IPS-NIHi11 (cell line): Measurements from ENCODE around the gene DGLUCY.
"Not testable (repeated sequence)": the region's sequence is repeated elsewhere in the genome, so short reads cannot be mapped to it uniquely, and the experiment has no call there.

Experiments
- DNase-seq: peaks from one replicate; pipeline ENCODE4 v3.0.0; 2012; ENCODE audit warnings: mixed read lengths, low spot score

DGLUCY gene

DNA sequence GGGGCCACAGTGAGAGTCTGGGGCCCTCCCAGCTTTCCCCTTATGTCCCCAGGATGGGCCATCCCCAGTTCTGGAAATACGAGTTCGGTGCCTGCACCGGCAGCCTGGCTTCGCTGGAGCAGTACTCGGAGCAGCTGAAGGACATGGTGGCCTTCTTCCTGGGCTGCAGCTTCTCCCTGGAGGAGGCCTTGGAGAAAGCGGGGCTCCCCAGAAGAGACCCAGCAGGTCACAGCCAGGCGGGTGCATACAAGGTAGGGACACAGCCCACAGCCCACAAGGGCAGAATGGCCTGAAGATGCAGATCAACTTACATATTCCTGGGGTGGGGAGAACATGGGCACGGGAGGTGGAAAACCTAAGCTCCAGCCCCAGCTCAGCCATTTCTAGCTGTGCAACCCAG, 56.1 kb downstream of the DGLUCY start:
- DNase-seq, result no peak

DNA sequence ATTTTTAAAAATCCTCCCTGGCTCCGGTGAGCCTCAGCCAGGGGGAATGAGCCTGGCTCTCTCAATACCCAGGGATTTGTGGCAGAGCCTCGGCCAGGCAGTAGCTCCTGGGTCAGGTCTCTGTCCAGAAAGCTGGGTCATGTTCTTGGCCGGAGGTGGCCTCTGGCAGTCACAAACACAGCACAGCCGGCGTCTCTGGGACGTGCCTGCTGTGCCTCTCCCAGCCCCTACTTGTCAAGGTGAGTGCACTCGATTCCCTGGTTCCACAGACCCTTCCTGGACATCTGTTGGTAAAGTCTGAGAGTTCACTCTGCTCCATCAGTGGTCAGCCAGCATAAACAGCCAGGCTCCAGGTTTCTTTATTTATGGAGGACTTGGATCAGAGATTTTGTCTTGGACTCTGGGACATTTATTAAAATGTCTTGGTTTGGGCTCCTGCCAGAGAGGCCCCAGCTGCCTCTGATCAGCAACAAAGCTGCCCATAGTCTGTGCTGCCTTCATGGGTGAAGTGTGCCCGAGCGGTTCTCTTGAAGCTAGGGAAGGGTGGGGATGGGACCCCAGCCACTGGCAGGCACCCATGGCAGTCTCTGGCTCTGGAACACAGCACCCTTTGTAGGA, 56.7 kb downstream of the DGLUCY start:
- DNase-seq, result no peak

DNA sequence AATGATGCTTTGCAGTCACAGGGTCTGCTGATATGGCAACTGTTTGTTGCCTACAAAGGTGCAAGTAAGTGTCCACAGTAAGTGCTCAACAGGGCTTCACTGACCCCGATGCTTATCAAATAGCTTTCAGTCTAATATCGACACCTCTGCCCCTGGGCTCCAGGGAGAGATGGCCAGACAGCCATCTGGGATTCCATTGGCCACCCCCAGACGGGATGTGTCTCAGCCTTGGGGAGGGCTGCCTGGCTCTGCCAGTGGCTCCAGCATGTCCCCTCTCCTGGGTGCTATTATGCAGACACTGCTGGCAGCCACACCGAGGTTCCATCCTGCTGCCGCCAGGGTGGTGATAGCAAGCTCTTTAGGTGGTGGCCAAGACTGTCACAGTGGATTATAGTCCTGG, 57.4 kb downstream of the DGLUCY start:
- no peak for DNase-seq

DNA sequence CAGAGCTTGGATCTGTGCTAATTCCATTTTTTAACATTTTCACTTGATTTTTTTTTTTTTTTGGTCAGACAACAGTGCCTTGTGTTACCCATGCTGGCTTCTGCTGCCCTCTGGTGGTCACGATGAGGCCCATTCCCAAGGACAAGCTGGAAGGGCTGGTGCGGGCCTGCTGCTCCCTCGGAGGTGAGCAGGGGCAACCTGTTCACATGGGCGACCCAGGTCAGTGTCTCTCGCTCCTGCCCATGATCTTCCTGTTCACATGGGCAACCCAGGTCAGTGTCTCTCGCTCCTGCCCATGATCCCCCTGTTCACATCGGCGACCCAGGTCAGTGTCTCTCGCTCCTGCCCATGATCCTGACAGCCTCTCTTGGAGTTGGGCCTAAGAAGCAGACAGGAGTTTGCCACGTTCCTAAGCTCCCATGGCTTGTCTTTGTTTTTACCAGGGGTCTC, 59.4 kb downstream of the DGLUCY start:
- DNase-seq, result peak; percentile 87

DNA sequence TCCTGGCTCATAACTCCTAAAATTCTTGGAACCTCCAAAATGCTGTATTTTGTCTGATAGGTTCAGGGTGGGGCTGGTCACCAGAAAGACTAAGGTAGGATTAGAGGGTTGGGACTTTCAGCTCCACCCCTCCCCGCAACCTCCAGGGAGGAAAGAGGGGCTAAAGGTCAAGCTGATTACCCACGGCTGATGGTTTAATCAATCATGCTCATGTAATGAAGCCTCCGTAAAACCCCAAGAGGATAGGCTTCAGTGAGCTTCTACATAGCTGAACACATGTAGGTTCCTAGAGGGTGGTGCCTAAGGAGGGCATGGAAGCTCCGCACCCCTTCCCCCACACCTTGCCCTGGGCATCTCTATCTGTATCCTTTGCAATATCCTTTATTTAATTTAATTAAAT, 60.0 kb downstream of the DGLUCY start:
- DNase-seq, result no peak

DNA sequence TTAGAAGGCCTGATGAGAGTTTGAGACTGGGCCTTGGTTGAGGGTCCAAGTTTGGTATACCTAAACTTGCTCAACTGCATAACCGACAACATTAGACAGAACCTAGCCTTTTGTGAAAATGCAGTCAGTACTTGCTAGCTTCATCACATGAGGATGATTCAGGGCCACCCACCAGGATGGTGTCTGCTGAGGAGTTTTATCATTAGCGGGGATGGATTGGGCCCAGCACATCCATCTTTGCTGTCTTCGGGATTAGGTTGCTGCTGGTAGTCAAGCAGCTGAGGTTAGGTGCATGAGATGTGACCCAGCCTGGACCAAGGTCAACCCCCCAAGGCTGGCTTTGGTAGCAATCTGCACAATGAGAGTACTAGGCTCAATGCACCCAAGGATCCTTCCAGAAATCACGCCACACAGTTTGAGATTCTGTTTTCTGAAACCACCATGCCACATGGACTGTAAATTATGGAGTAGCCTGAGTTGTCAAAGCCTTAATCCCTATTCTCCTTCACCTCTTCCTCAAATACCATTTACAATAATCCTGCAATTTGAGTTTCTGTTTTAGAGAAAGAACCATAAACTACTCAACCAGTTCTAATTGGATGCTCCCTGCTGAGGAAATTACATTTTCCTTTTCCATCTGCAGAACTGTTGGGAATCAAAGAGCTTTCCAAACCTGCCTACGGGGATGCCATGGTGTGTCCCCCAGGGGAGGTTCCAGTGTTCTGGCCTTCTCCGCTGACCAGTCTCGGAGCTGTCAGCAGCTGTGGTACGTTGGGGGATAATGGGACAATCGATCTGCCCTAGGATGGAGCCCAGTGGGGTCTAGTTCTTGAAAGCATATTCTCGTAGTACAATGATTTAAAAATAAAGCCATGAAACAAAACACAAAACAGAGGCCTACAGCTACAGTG, 61.7 kb downstream of the DGLUCY start:
- no peak for DNase-seq

DNA sequence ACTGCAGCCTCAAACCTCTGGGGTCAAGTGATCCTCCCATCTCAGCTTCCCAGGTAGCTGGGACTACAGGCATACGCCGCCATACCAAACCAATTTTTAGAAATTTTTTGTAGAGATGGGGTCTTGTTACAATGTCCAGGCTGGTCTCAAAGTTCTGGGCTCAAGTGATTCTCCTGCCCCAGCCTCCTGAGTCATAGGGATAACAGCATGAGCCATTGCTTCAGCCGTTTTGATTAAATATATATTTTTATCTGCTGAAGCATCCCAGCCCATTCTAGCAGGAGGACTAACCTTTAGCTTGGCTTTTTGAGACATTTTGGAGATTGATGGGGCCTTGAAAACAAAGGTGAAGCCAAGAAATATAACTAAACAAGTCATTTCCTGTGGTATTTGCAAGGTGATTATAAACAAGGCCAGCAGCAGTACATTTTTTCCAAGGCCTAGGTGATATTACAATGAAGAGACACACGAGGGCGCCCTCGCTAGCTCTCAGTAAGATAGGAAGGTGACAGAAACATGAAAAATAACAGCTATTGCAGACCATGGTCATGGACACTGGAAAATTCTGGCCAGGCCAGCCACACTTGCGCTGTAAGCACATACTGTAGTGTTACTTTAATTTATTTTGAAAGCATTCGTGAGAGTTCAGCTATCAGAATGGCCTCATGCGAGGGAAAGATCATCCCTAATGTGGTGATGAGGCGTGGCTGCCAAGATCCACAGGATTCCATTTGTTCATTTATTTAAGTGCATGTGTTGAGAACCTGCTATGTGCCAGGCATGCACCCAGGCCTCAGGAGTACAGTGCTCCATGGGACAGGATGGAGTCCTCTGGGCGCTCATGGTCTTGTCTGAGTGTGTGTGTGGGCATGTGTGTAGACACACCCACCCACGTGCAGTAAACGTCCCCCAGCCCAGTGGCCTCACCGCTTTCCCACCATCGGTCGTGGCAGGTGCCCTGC, 63.5 kb downstream of the DGLUCY start:
- DNase-seq, result peak; percentile 71

DNA sequence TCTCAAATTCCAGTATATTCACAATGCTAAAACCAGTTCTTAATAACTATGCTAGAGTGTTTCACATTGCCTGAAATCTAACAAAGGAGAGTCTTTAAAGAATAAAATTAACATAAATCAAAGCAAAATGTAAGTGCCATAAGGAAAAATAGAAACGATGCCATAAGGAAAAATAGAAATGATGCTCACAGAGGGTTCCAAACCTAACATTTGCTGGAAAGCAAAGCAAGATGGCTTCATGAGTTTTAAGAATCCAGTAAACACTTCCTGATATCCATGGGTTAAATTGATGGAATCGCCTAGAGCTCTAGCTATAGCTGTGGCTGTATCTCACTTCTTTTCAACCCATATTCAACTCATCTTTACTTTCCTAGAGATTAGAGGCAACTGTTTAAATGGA, 66.7 kb downstream of the DGLUCY start:
- no peak for DNase-seq

DNA sequence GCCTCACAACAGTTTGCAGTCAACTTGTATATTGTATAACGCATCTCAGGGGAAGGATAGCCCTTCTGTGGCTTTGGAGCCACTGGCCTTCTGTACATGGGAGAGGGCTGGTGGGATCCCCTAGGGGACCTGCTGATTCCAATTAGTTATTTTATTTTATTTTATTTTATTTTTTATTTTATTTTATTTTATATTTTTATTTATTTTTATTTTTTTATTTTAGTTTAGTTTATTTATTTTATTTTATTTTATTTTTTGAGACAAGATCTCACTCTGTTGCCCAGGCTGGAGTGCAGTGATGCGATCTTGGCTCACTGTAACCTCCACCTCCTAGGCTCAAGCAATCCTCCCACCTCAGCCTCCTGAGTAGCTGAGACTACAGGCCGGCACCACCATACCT, 68.9 kb downstream of the DGLUCY start:
- DNase-seq, result not testable (repeated sequence)

DNA sequence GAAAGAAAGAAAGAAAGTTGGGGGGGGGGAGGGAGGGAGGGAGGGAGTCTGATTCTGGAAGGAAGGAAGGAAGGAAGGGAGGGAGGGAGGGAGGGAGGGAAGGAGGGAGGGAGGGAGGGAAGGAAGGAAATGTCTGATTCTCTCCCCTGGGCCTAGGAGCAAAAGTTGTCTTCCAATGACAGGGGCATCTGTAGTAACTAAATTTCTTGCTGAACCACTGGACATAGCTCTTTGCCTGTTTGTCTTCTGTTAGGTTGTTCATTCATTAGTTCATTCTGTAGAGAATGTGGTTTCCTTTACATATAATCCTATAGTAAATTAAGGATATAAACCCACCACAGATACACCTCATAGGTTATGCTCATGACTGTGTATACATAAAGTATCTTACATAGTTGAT, 70.7 kb downstream of the DGLUCY start:
- no peak for DNase-seq

DNA sequence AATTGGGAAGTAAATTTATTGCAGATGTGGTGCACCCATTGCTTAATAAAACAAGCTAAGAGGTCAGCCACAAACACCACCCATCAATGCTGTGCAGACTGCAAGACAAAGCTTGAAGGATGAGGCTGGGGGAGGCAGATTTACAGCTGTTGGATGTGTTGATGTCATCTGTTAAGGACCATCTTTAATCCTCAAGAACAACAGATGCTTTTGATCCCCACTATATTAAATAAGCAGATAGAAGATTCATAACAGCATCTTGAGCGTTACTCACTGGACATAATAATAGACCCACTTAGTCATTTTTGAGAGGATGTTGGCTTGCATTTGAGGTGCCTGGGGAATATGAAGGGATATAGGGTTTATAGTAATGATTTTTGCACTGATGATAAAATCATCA, 71.8 kb downstream of the DGLUCY start:
- no peak for DNase-seq

DNA sequence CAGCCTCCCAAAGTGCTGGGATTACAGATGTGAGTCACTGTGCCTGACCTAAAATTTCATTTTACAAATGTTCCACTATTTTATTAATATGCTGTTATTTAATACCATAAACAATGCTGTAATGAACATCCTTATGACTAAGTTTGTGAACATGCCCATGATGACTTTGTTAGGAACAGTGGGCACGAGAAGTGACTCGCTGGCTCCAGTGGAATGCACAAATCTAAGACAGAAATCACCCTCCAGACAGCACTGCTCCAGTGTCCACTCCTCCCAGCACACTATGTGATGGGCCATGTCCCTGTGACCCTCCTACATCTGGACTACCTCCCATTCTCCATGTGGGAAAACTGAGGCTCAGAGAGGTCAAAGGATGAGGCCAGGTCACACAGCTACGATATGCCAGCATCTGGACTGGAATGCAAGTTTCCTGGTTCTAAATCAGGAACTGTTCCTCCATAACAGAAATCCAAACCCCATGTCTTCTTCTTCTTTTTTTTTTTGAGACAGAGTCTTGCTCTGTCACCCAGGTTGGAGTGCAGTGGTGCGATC, 72.7 kb downstream of the DGLUCY start:
- no peak for DNase-seq

DNA sequence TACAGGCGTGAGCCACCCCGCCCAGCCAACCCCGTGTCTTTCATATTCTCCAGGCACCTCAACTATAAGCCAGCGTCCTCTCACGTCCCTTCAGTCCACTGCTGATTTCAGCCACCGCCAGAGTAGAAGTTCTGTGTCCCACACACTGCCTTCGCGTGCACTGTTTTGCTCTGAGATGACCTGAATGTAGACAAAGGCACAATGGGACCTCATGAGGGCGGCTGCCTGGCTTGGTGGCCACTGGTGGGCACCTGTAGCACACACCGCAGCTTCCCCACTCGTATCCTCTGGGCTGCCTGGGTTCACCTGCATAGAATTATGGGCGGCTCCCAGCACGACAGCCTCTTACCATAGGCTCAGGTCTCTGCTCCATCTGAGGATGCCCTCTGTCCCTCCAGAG, 73.4 kb downstream of the DGLUCY start:
- DNase-seq, result no peak

DNA sequence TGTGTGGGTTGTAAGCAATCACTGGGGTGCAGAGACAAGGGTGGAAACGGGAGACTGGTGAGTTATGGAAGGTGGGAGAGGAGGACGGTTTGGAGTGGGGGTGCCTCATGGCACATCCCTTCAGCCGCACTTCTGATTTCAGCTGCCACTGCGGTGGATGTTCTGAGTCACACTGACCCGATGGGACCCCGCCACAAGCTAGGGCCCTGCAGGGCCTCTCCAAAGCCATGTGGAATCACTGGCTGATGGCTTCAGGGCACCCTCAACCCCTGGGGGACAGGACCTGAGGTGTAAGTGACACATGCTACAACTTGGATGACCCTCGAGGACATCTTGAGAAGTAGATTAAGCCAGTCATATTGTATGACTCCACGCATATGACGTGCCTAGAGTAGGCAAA, 77.0 kb downstream of the DGLUCY start:
- DNase-seq, result no peak

DNA sequence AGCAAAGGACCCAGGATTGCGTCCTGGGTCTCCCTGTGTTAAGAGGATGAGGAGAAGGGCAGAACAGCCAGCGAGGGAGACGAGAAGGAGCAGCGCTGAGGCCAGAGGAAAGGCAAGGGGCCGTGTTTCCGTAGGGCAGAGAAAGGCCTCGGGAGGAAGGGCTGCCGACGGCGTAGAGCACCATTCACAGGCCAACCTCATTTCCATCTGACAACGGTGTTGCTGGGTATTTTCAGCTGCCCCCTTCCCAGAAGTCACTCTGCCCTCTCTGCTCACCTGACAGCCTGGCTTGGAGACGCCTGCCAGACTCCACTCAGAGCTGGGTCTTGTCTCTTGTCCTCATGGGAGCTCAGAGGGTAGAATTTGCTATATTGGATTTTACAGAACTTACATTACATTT, 79.2 kb downstream of the DGLUCY start:
- no peak for DNase-seq

DNA sequence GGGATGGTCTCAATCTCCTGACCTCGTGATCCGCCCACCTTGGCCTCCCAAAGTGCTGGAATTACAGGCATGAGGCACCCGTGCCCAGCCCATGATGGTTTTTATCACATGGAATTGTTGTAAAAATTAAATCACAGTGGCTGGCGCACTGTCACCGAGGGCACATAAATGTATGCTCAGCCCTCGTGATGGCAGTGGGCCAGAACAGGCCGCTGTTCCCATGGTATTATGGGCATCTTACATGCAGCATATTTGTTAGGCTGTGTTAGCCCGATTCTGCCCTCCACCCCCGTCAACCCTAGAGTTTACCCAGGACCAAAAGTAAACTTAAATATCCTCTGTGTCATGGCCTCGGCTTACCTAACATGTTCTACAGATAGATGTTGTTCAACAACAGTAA, 82.0 kb downstream of the DGLUCY start:
- DNase-seq, result no peak

DNA sequence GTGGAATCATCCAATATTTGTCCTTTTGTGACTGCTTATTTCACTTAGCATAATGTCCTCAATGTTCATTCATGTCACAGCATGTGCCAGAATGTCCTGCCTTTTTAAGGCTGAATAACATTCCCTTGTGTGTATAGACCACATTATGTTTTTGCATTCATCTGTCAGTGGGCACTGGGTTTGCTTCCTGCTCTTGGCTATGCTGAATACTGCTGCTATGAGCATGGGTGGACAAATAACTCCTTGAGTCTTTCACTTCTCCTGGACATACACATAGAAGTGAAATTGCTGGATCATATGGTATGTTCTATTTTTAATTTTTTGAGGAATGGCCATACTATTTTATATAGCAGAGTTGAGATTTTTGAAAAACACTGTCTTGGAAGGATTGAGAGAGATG, 83.8 kb downstream of the DGLUCY start:
- DNase-seq, result no peak

DNA sequence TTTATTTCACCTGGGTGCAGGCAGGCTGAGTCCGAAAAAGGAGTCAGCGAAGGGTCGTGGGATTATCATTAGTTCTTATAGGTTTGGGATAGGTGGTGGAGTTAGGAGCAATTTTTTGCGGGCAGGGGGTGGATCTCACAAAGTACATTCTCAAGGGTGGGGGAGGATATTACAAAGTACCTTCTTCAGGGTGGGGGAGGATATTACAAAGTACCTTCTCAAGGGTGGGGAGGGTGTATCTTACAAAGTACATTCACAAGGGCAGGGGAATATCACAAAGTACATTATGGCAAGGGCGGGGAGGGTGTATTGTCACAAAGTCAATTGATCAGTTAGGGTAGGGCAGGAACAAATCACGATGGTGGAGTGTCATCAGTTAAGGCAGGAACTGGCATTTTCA, 86.9 kb downstream of the DGLUCY start:
- DNase-seq, result not testable (repeated sequence)

DNA sequence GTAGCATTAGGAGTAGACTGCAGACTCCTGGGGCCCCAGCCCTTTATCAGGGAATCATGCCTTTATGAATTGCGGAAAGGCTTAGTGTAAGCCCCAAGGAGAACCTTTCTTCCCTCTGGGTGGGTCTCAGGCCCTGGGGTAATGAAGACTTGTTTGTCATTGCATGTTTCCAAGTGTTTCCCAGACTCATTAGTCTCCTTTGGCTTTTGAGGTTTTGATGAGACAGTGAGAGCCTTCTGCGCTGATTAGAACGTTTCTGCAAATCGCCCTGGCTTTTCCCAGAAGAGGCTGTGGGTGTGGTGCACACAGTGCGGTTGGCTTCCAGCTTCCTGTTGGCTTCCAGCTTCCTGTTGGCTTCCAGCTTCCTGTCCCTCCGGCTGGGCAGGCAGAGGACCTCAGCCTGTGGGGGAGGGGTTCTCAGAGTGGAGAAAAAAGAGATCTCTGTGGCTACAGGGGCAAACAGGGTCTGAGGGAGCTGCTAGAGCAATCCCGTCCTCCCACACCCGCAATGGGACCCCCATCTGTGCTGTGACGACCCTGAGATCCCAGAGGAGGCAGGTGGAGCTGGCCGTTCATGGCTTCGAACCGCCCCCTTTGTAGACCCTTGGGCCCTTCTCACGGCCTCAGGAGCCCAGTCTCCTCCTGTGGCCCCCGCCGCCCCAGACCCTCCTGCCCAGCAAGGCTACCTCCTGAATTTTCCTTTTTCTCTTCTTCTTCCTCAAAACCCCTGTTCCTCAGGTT, 88.5 kb downstream of the DGLUCY start:
- DNase-seq, result no peak

DNA sequence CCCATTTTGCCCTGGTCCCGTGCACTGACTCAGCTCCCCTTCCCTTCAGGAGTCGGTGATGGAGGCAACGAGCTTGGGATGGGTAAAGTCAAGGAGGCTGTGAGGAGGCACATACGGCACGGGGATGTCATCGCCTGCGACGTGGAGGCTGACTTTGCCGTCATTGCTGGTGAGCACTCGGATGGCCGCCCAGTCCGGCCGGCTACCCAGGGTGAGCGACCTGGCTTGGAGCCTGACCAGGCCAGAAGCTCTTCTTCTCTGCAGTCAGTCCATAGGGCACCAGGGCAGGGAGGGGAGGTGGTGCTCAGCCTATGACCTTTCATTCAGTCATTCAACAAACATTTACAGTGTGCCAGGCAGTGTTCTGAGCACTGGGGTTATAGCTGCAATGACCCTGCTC, 90.8 kb downstream of the DGLUCY start:
- DNase-seq, result no peak

DNA sequence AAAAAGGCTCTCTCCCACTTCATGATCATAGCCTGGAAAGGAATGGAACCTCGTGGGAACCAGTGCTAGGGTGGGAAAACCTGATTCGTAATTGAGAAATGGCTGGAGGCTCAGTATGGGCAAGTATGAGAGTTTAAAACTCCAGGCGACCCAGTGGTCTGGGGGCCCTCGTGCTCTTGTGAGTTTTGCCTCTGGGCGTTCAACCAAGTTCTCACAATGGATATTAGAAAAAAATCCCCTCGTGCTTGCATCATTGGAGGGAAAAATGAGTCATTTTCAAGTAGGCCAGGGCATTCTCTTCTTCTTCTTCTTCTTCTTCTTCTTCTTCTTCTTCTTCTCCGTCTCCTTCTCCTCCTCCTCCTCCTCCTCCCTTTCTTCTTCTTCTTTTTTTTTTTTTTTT, 91.6 kb downstream of the DGLUCY start:
- no peak for DNase-seq
